ENCODE results near the gene FABP3.

The FABP3 gene

DNA sequence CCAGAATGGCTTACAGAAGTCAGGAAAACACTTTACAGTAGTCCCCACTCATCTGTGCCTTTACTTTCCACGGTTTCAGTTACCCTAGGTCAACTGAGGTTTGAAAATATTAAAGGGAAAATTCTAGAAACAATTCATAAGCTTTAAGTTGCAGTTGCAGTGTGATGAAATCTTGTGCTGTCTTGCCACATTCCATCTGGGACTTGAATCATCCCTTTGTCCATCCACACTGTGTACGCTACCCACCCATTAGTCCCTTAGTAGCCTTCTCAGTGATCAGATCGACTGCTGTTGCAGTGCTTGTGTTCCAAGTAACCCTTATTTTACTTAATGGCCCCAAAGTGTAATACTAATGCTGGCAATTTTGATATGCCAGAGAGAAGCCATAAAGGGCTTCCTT lies 45.5 kb downstream of the FABP3 start:
- peak; percentile 34 for DNase-seq (ENCODE audit: low read depth, low spot score)
- H3K27ac ChIP-seq, result peak overlapping the region; percentile 61

DNA sequence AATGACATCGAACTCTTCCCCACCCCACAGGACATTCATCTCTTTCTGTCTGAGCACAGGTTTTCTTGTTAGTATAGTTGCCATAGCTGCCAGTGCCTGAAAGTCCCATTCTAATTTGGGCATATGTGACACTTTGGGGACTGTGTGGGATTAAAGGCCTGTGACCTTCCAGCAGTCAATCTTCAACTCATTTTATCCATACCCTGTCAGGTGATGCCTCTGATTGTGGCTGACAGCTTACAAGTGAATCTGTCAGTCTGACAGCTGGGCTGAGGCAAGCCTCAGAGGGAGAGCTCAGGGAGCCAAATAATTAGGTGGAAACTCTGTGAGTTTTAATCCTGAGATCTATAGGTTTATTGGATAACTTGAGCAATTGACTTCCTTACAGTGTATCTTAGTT lies 46.4 kb downstream of the FABP3 start:
- no peak for DNase-seq (ENCODE audit: low read depth, low spot score)
- H3K27ac ChIP-seq, result peak overlapping the region; percentile 61

- H3K27ac ChIP-seq, result no peak overlapping the region
- DNase-seq (ENCODE audit: low read depth, low spot score), result no peak
These were observed 47.9 kb downstream of the FABP3 start for GRCh38 chr1:31324992-31325391.

DNA sequence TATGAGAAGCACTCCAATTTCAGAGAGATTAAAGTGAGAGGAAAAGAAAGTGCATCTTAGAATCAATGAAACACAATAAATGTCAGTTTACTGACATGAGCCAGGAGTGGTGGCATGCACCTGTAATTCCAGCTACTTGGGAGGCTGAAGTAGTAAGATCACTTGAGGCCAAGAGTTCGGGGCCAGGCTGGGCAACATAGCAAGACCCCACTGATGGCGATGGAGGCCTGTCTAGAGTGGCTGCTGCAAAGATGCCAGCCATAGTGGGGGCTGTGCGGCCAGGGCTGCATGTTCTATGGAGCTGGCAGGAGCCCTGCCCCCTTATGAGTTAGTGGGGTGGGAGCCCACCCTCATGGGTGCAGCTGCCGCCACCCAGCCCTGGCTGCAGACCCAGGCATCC lies 48.8 kb downstream of the FABP3 start:
- DNase-seq (ENCODE audit: low read depth, low spot score), result no peak

GRCh38 chr1:31318146-31318545 lies 54.7 kb downstream of the FABP3 start:
- no peak for DNase-seq (ENCODE audit: low read depth, low spot score)
- H3K27ac ChIP-seq, result no peak overlapping the region

More for the DNA sequence above, 48.8 kb downstream of the FABP3 start:
- H3K27ac ChIP-seq, result no peak overlapping the region

DNA sequence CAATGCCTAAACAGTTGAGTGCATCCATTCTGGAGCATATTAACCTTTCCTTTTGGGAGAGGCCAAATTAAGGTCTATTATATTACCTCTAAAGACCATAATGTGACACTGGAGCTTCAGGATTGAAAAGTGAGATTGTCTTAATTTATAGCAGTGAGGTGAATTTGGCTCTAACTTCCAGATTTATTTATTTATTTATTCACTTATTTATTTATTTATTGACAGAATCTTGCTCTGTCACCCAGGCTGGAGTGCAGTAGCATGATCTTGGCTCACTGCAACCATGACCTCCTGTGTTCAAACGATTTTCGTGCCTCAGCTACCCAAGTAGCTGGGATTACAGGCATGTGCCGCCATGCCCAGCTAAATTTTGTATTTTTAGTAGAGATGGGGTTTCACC lies 57.0 kb downstream of the FABP3 start:
- H3K27ac ChIP-seq, result no peak overlapping the region

More for the DNA sequence above, 57.0 kb downstream of the FABP3 start:
- DNase-seq (ENCODE audit: low read depth, low spot score), result no peak
